ENCODE results near the gene TMEM208.

Gene TMEM208

GRCh38 chr16:67277294-67277998 lies 50.5 kb downstream of the TMEM208 start:
- peak; percentile 98 for DNase-seq (ENCODE audit: low read depth)
- Histone ChIP-seq H3K36me3 (ENCODE audit: control insufficient read depth, insufficient read depth, low read length, severe bottlenecking) (peaks cover 12% of the 10 kb centered on the region), H3K9ac (ENCODE audit: low read length) (peak overlapping the region; percentile 91), H3K27me3 (replicated peaks; ENCODE audit: control insufficient read depth, insufficient read depth, low read length) (no peaks in the 10 kb centered on the region), H3K9me3 (ENCODE audit: control insufficient read depth, low read length) (no peaks in the 10 kb centered on the region), H3K4me1 (ENCODE audit: control insufficient read depth, insufficient read depth, low read length) (peaks cover 33% of the 10 kb centered on the region), H3K4me3 (ENCODE audit: low read length) (peak overlapping the region; percentile 85)

GRCh38 chr16:67277999-67278772 lies 51.3 kb downstream of the TMEM208 start:
- Histone ChIP-seq H3K4me1 (ENCODE audit: control insufficient read depth, insufficient read depth, low read length) (peaks cover 33% of the 10 kb centered on the region), H3K27me3 (replicated peaks; ENCODE audit: control insufficient read depth, insufficient read depth, low read length) (no peaks in the 10 kb centered on the region), H3K9ac (ENCODE audit: low read length) (peak overlapping the region; percentile 91), H3K4me3 (ENCODE audit: low read length) (peak overlapping the region; percentile 85), H3K9me3 (ENCODE audit: control insufficient read depth, low read length) (no peaks in the 10 kb centered on the region), H3K36me3 (ENCODE audit: control insufficient read depth, insufficient read depth, low read length, severe bottlenecking) (peaks cover 18% of the 10 kb centered on the region)
- DNase-seq (ENCODE audit: low read depth) = peak; percentile 67
